DLD1 (cell line): Measurements from ENCODE around the gene SYPL2.

Experiments used
- in situ Hi-C: cut with HindIII; loops from 2 replicates; pipeline ENCODE4 v1.10.0; 2017; ENCODE audit warnings: low sequenced_read_pairs

SYPL2 gene

GRCh38 chr1:109513110-109513710, 46.9 kb downstream of the SYPL2 start:
- in situ Hi-C loops, result no loop called here

DNA sequence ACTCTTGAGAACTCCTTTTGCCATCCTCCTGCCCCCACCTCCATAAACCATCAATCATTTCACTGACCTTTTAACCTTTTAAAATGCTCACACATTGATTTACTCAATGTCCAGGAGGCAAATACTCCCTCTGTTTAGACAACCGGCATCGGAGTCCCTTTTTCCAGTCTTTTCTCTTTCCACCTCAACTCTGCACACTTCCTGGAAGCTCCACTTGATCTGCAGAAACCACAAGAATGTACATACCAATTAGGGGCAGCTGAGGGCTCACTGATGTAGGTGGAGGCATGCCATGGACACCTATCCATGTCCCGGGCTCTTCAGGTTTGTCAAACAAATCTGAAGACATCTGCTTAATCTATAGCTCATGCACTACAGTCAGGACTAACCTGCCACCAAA, 48.5 kb downstream of the SYPL2 start:
- in situ Hi-C loops, result no loop called here

DNA sequence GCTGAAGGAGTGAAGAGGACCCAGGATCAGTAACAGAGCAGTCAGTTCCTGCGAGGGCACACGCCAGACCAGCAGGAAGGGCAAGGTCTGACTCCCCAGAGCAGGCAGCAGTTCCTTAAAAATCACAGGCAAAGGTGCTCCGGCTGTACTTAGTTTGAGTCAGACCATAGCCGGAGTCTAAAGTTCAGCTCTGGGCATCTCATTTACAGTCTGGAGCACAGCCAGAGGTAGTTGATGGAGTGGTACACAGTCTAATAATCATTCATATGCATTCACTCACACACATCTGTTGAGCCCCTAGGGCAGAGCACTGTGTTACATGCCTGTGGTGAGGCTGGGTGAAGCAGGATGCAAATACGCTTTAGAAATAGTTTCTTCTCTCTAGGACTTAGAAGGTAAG, 50.5 kb downstream of the SYPL2 start:
- in situ Hi-C loops, result no loop called here

GRCh38 chr1:109517337-109517736, 51.0 kb downstream of the SYPL2 start:
- in situ Hi-C loops, result no loop called here

- in situ Hi-C loops, result no loop called here
These were observed 54.9 kb downstream of the SYPL2 start for GRCh38 chr1:109521002-109521951.

DNA sequence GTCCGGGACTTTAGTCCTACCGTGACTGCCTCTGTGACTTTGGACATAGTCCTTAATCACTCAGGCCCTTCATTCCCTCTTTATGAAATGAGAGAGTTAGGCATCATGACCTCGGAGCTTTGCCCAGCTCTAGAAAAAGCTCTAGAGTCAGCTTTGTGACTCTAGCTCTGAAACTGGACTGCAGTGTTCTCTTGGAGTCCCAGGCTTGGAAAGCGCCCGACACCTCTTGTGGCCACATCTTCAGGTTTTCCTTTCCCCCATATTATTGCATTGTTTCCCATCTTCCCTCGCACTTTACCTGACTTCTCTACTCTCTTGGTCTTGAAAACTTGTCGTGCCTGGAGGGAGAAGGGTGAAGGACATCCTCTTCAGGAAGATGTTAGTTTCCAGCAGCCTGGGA, 55.7 kb downstream of the SYPL2 start:
- in situ Hi-C loops, result no loop called here

DNA sequence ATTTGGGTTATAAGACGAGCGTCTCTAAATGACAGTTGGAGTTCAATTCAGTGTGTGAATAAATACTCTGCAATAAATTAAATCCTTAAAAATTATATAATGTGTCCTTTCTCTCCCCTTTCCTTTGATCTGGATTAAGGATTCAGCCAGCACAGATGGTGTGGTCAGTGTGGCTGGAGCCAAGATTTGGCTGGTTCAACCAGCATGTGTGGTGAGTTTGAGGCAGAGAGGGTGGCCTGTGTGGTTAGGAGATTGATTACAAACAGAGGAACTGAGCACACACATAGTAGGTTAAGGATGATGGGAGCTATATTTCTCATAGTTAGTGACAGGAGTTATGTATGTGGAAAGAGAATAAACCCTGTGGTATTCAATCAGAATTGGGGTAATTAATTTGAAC, 57.4 kb downstream of the SYPL2 start:
- in situ Hi-C loops, result no loop called here

DNA sequence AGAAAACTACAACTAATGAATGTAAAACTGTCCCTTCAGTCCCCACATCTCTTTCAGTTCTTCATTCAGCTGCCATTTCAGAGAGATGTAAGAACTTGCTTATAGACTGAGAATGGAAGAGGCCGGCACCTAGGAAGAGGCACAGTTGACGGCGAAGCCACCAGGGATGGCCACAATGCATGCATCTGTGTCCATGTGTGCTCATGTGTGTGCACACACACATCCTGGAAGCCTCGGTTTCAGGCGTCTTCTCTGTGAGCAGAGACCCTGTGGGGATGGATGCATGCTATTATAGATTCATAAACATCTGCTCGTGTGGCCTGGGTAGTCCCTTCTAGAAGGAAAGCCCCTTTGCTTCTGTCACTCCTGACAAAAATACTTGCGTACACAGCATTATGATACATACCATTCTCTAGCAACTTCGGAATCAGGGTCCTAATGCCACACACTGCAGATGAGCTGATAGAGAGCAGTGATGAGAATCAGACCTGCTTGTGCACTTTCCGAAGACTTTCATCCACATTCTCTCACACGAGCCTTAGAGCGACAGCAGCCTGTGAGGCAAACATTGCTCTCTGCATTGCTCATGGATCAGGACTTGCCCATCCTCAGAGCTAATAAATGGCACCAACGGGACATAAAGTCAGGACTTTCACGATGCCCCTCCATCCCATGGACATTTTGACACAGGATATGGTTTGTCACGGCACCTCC, 60.9 kb downstream of the SYPL2 start:
- in situ Hi-C loops, result no loop called here

- in situ Hi-C loops, result no loop called here
These were observed 61.7 kb downstream of the SYPL2 start for GRCh38 chr1:109527846-109528695.

DNA sequence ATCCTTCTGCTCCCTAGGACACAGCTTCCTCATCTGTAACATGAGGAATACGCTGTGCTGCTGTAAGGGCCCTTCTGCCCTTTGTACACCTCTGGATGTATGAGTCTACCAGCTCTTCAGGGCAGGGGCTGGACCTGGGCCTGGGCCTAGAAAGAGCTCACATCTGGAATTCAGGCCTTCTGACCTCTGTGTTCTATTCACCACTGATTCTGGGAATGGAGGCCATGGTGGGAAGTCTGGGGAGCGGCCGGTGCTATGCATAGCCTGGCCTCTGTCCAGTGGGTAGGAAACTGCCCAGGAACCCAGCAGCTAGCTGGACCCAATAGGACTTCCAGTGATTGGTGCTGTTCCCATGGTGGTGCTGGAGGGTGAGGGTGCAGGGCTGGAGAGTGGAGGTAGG, 62.4 kb downstream of the SYPL2 start:
- in situ Hi-C loops, result no loop called here

DNA sequence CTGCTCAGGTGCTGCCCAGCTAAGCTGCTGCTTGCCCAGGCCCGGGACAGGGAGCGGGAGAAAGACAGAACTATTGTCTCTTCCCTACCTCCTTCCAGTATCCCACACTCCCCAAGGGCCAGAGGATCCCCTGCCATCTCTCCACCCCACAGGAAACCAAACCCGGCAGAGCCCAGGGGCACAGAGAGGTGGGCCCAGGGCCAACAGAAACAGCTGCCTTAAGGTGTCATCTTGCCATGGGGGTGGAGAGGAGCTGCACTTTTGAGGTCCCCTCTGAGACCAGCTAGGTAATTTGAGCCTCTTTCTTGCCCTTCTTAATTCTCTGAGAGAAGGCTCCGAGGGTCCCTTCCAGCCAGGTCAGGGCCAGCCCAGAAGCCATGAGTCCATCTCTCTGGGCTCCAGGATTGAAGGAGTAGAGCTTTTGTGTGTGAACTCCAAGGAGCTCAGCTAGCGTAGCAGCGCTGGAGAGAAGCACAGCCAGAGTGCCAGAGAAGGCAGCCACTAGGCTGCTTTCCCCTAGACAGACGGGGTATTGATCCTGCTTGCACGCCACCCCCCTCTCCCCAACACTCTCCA, 63.6 kb downstream of the SYPL2 start:
- in situ Hi-C loops, result no loop called here

- in situ Hi-C loops, result no loop called here
These were observed 64.2 kb downstream of the SYPL2 start for GRCh38 chr1:109530457-109531087.

DNA sequence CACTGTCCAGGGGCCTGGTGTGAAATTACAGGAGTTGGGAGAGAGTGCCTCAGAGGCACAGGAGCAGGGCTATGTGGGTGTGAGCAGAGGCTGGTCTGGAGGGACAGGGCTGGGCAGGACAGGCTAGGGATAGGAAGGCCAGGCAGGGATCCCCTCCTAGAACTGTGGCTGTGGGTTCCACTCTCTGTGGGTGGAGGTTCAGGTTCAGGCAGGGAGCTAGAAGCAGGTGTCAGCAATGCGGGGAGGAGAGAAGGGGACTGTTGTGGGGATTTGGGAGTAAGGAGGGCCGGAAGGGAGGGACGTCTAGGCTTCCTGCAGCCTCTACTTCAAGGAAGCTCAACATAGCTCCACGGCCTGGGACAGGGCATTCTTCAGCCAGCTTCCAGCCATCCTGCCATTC, 65.0 kb downstream of the SYPL2 start:
- in situ Hi-C loops, result no loop called here
